ENCODE results near the gene CFAP97. TPM values are rescaled to one million over a fixed set of nuclear protein-coding genes. Genes with fewer than 3 reads are reported as not detected.
A peak's percentile ranks its signal among the peaks of the same experiment; 100 is the strongest.

The CFAP97 gene
- total and polyA plus RNA-seq, 9 of the 15 experiments (the other 6 are each of a cell fraction or from before 2014, with no cell fraction given): 17.3 to 57.8 (median 44.4) TPM

DNA sequence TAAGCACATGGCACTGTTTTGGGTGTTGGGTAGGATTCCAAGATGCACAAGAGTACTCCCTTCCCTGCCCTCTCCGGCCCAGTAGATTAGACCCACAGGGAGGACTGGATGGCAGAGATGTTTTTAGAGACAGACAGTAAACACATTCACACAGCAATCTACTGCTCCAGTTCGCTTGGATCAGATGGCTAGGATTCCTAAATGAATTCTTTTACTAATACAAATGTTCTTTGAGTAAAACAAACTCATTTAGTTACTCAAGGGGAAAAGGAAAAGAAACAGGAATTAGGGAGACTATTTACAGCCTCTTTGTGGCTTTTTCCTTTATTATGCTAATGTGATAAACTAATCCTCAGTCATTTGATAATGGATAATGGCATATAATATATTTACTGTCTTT is 11.5 kb upstream of the CFAP97 start (continued):
- TF ChIP-seq STAT5A (IDR thresholded peaks at IDR 0.05; ENCODE audit: borderline replicate concordance, low read length) (no peak), ASH1L (IDR thresholded peaks at IDR 0.05; ENCODE audit: borderline replicate concordance, low read depth, partially characterized antibody) (no peak)
- TF ChIP-seq, protein P1, sequence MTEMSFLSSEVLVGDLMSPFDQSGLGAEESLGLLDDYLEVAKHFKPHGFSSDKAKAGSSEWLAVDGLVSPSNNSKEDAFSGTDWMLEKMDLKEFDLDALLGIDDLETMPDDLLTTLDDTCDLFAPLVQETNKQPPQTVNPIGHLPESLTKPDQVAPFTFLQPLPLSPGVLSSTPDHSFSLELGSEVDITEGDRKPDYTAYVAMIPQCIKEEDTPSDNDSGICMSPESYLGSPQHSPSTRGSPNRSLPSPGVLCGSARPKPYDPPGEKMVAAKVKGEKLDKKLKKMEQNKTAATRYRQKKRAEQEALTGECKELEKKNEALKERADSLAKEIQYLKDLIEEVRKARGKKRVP (CRISPR knock-in tag; IDR thresholded peaks at IDR 0.05): no peak

DNA sequence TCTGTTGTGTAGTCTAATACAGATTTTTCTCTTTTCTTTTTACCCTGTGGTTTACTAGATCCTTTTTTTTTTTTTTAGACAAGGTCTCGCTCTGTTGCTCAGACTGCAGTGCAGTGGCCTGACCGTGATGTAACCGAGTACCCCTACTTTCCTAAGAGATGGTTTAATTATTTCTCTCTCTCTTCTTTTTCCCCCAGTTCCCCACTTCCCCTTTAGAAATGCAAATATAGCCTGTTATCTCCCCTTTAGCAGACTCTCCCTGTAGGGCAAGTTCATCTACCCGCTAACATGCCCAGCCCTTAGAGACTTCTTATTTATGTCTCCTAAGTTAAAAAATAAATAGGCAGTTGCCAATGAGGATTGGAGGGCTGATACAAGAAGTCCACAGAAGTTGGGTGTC is 10.1 kb upstream of the CFAP97 start:
- H2AFZ ChIP-seq (ENCODE audit: low read depth, low read length): no peak overlapping the region
- H3K27ac ChIP-seq (ENCODE audit: extremely low read depth, low read depth, low read length): no peak overlapping the region
- 33% methylated on average over 2 of the region's 4 CpGs for WGBS (ENCODE audit: insufficient coverage, low coverage, missing lambda C conversion rate)
- FAIRE-seq: no peak
- H3K4me1 ChIP-seq (replicated peaks in 1 of 2; ENCODE audit: control insufficient read depth in 2 of 2, insufficient read depth in 2 of 2, low read length in 2 of 2): peaks cover 26 to 36% of the 10 kb centered on the region in 2 experiments; a peak in 4 of 5 replicates
- no peaks in the 10 kb centered on the region for H3K9me3 ChIP-seq (replicated peaks; ENCODE audit: control insufficient read depth, insufficient read depth, low read depth, low read length)
- BruUV-seq (replicated peaks): no TSS peak
- no peak overlapping the region for H3K4me2 ChIP-seq (ENCODE audit: insufficient read depth, low read length)
- POLR2A ChIA-PET: no interaction called here
- DNase-seq (ENCODE audit: extremely low read depth in 1 of 4, low spot score in 3 of 4): peak in 2 of 4 experiments; percentile 31 to 44
- H3K9ac ChIP-seq (ENCODE audit: insufficient read depth in 1 of 2, low read depth in 2 of 2, low read length in 2 of 2): no peak overlapping the region
- H3K9me1 ChIP-seq (ENCODE audit: control insufficient read depth, insufficient read depth, low read length): no peaks in the 10 kb centered on the region
- in situ Hi-C loops (cut with MboI) (no loop called here), intact Hi-C loops (cut with micrococcal nuclease) (loop anchor here (5.0 kb wide), 1 partner anchor 33 kb away; no protein-coding TSS in a partner anchor)
- H3K36me3 ChIP-seq (ENCODE audit: control insufficient read depth, insufficient read depth, low read length): no peaks in the 10 kb centered on the region; the same call in 2 of the 3 replicates
- CTCF ChIA-PET (ENCODE audit: low intra/inter-chr PET ratio): no interaction called here
- H3K79me2 ChIP-seq (ENCODE audit: control insufficient read depth, insufficient read depth, low read length): peaks cover 47% of the 10 kb centered on the region
- H3K27me3 ChIP-seq (ENCODE audit: control insufficient read depth in 2 of 2, insufficient read depth in 2 of 2, low read length in 2 of 2): no peaks in the 10 kb centered on the region
- ATAC-seq: no peak
- H4K20me1 ChIP-seq (replicated peaks; ENCODE audit: control insufficient read depth, insufficient read depth, low read length): peaks cover 13% of the 10 kb centered on the region
- no peak overlapping the region for H3K4me3 ChIP-seq
- TF ChIP-seq SIX5 (IDR thresholded peaks at IDR 0.05; ENCODE audit: borderline replicate concordance in 1 of 2, insufficient read depth in 1 of 2, low read depth in 1 of 2, low read length in 2 of 2) (no peak), TEAD4 (IDR thresholded peaks at IDR 0.05; ENCODE audit: low read length) (peak; percentile 66; the same call in 1 of the 2 replicates), TEAD4 (CRISPR knock-in tag; IDR thresholded peaks at IDR 0.05; ENCODE audit: borderline replicate concordance) (no peak), NR4A1 (CRISPR knock-in tag; IDR thresholded peaks at IDR 0.05) (no peak), NR4A1 (tag; IDR thresholded peaks at IDR 0.05) (no peak), TCF3 (CRISPR knock-in tag; IDR thresholded peaks at IDR 0.05) (peak; percentile 45), ARID1B (IDR thresholded peaks at IDR 0.05) (peak; percentile 66), NCOR1 (IDR thresholded peaks at IDR 0.05) (0 out of 2 replicates have a peak, but pooled peaks have one; percentile 16), KDM5B (IDR thresholded peaks at IDR 0.05; ENCODE audit: insufficient replicate concordance, low read depth, low read length) (no peak), FOXJ2 (tag; IDR thresholded peaks at IDR 0.05) (peak; percentile 51; the same call in 1 of the 2 replicates)
- TF ChIP-seq, protein P2, sequence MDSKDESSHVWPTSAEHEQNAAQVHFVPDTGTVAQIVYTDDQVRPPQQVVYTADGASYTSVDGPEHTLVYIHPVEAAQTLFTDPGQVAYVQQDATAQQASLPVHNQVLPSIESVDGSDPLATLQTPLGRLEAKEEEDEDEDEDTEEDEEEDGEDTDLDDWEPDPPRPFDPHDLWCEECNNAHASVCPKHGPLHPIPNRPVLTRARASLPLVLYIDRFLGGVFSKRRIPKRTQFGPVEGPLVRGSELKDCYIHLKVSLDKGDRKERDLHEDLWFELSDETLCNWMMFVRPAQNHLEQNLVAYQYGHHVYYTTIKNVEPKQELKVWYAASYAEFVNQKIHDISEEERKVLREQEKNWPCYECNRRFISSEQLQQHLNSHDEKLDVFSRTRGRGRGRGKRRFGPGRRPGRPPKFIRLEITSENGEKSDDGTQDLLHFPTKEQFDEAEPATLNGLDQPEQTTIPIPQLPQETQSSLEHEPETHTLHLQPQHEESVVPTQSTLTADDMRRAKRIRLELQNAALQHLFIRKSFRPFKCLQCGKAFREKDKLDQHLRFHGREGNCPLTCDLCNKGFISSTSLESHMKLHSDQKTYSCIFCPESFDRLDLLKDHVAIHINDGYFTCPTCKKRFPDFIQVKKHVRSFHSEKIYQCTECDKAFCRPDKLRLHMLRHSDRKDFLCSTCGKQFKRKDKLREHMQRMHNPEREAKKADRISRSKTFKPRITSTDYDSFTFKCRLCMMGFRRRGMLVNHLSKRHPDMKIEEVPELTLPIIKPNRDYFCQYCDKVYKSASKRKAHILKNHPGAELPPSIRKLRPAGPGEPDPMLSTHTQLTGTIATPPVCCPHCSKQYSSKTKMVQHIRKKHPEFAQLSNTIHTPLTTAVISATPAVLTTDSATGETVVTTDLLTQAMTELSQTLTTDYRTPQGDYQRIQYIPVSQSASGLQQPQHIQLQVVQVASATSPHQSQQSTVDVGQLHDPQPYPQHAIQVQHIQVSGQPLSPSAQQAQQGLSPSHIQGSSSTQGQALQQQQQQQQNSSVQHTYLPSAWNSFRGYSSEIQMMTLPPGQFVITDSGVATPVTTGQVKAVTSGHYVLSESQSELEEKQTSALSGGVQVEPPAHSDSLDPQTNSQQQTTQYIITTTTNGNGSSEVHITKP (IDR thresholded peaks at IDR 0.05; ENCODE audit: partially characterized antibody): peak; percentile 36
